Mesenchymal stem cell (in vitro differentiated cells and primary cell): ENCODE results near the gene COLQ.

Experiments used
- DNase-seq: peaks from one replicate; pipeline ENCODE4 v3.0.0-alpha.2; 2013
- H2AFZ ChIP-seq: one replicate; pipeline ENCODE4 v1.6.1; 2013; ENCODE audit warnings: low read depth, mild to moderate bottlenecking, control low read depth, inconsistent platforms, low read length, moderate library complexity
- H2AK5ac ChIP-seq: 2 replicates; pipeline ENCODE4 v1.6.1; 2013; ENCODE audit warnings: low read length, moderate library complexity, mild to moderate bottlenecking, inconsistent platforms; ENCODE audit not compliant: severe bottlenecking
- H2BK120ac ChIP-seq: one replicate; pipeline ENCODE4 v1.6.1; 2013; ENCODE audit warnings: low read depth, mild to moderate bottlenecking, inconsistent platforms, low read length, moderate library complexity
- H2BK12ac ChIP-seq, 2 experiments: one replicate each; pipeline ENCODE4 v1.6.1; 2013; ENCODE audit warnings: inconsistent platforms in 2 of 2, low read length in 2 of 2, mild to moderate bottlenecking in 2 of 2, moderate library complexity in 2 of 2, control low read depth in 1 of 2
- H2BK15ac ChIP-seq: one replicate; pipeline ENCODE4 v1.6.1; 2013; ENCODE audit warnings: mild to moderate bottlenecking, low read depth, inconsistent platforms; ENCODE audit not compliant: poor library complexity, severe bottlenecking
- H2BK5ac ChIP-seq: 2 replicates; pipeline ENCODE4 v1.6.1; 2013; ENCODE audit warnings: low read depth, mild to moderate bottlenecking, low read length, control low read depth, inconsistent platforms; ENCODE audit not compliant: poor library complexity, severe bottlenecking
- H3K14ac ChIP-seq, 2 experiments: one replicate each; pipeline ENCODE4 v1.6.1; 2013; ENCODE audit warnings: inconsistent platforms in 2 of 2, low read length in 2 of 2, control low read depth in 1 of 2, mild to moderate bottlenecking in 1 of 2, moderate library complexity in 1 of 2
- H3K18ac ChIP-seq, 2 experiments: one replicate each; pipeline ENCODE4 v1.6.1; 2013; ENCODE audit warnings: inconsistent platforms in 2 of 2, low read length in 2 of 2, control low read depth in 1 of 2, low read depth in 1 of 2, mild to moderate bottlenecking in 1 of 2
- H3K23ac ChIP-seq, 2 experiments: one replicate each; pipeline ENCODE4 v1.6.1; 2013; ENCODE audit warnings: inconsistent platforms in 2 of 2, low read length in 2 of 2, mild to moderate bottlenecking in 2 of 2, moderate library complexity in 2 of 2, control low read depth in 1 of 2
- H3K27ac ChIP-seq: 2 replicates; pipeline ENCODE4 v1.5.1; 2013; ENCODE audit warnings: mild to moderate bottlenecking, moderate library complexity, low read length, control low read depth, inconsistent platforms; ENCODE audit not compliant: poor library complexity, severe bottlenecking
- H3K27me3 ChIP-seq, 2 experiments: 2 replicates each; pipeline versions ENCODE4 v1.6.1 to v1.7.0; 2013; ENCODE audit warnings: low read length in 2 of 2, mild to moderate bottlenecking in 2 of 2, moderate library complexity in 2 of 2, control low read depth in 1 of 2, inconsistent platforms in 1 of 2; ENCODE audit not compliant: control insufficient read depth in 1 of 2, insufficient read depth in 1 of 2
- H3K36me3 ChIP-seq, 2 experiments: 2 replicates each; pipeline versions ENCODE4 v1.6.1 to v1.7.0; 2013; ENCODE audit warnings: low read length in 2 of 2, control low read depth in 1 of 2, inconsistent platforms in 1 of 2, low read depth in 1 of 2, mild to moderate bottlenecking in 1 of 2; ENCODE audit not compliant: insufficient read depth in 2 of 2, control insufficient read depth in 1 of 2
- H3K4ac ChIP-seq, 2 experiments: one replicate each; pipeline ENCODE4 v1.6.1; 2013; ENCODE audit warnings: inconsistent platforms in 2 of 2, low read length in 2 of 2, mild to moderate bottlenecking in 2 of 2, moderate library complexity in 2 of 2, control low read depth in 1 of 2, low read depth in 1 of 2
- H3K4me1 ChIP-seq: 2 replicates; pipeline ENCODE4 v1.6.1; 2013; ENCODE audit warnings: low read depth, low read length, control low read depth; ENCODE audit not compliant: control insufficient read depth, insufficient read depth
- H3K4me2 ChIP-seq: 2 replicates; pipeline ENCODE4 v1.6.1; 2013; ENCODE audit warnings: low read length, mild to moderate bottlenecking, inconsistent platforms; ENCODE audit not compliant: poor library complexity, severe bottlenecking
- H3K4me3 ChIP-seq, 2 experiments: 2 replicates each; pipeline versions ENCODE4 v1.5.1 to v1.7.0; 2013; ENCODE audit warnings: low read length in 2 of 2, mild to moderate bottlenecking in 2 of 2, control low read depth in 1 of 2, low read depth in 1 of 2; ENCODE audit not compliant: insufficient read depth in 1 of 2
- H3K79me1 ChIP-seq: replicated peaks from 2 replicates; pipeline ENCODE4 v1.6.1; 2013; ENCODE audit warnings: mild to moderate bottlenecking, control low read depth, low read length, inconsistent platforms; ENCODE audit not compliant: poor library complexity, severe bottlenecking
- H3K9ac ChIP-seq: 2 replicates; pipeline ENCODE4 v1.7.0; 2013; ENCODE audit warnings: mild to moderate bottlenecking, low read length, moderate library complexity
- H3K9me3 ChIP-seq: 2 replicates; pipeline ENCODE4 v1.7.0; 2013; ENCODE audit warnings: mild to moderate bottlenecking, low read length; ENCODE audit not compliant: control insufficient read depth
- H4K8ac ChIP-seq: one replicate; pipeline ENCODE4 v1.6.1; 2013; ENCODE audit warnings: inconsistent platforms, mild to moderate bottlenecking, low read length, moderate library complexity
- H4K91ac ChIP-seq: one replicate; pipeline ENCODE4 v1.6.1; 2013; ENCODE audit warnings: mild to moderate bottlenecking, low read length, inconsistent platforms
- WGBS: methylation state at CpG from one replicate; pipeline ENCODE4 v1.1.7; 2013; ENCODE audit warnings: mixed read lengths; 5-methylcytosine and 5-hydroxymethylcytosine counted together

COLQ gene

DNA sequence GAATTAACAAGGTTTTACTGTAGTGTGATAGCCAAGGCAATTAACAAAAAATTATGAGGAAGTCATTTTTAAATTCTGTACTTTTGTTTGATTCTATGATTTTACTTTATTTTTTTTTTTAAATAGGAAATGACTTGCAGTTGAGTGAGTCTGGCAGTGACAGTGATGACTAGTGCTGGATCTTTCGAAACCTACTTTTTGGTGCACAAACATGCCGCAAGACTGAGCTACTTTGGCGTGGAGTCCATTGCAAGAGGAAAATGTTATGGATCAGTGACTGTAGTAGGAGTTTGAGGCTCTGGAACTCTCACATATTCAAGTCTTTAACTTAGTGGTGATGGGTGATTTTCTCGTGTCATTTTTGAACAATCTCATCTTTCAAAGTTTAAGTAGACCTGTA, 82.5 kb downstream of the COLQ start:
- H3K9ac ChIP-seq = peak overlapping the region; percentile 74
- no peak overlapping the region for H3K4me3 ChIP-seq
- H3K18ac ChIP-seq = no peak overlapping the region
- no peak overlapping the region for H3K14ac ChIP-seq
- H3K9me3 ChIP-seq = no peaks in the 10 kb centered on the region
- no peaks in the 10 kb centered on the region for H3K27me3 ChIP-seq
- H3K4ac ChIP-seq = no peak overlapping the region
- H2BK5ac ChIP-seq = no peak overlapping the region
- no peak overlapping the region for H2AK5ac ChIP-seq
- no peak overlapping the region for H4K8ac ChIP-seq
- H3K27ac ChIP-seq = no peak overlapping the region
- no peak overlapping the region for H2BK15ac ChIP-seq
- DNase-seq = peak; percentile 16
- peaks cover 36 to 93% of the 10 kb centered on the region in 2 experiments for H3K36me3 ChIP-seq
- H3K23ac ChIP-seq = no peak overlapping the region
- 95% methylated on average over 3 of the region's 4 CpGs for WGBS
- H2BK12ac ChIP-seq = no peak overlapping the region
- peaks cover 24% of the 10 kb centered on the region for H3K79me1 ChIP-seq
- no peak overlapping the region for H2AFZ ChIP-seq
- no peak overlapping the region for H4K91ac ChIP-seq
- no peak overlapping the region for H3K4me2 ChIP-seq
- no peak overlapping the region for H2BK120ac ChIP-seq
- H3K4me1 ChIP-seq = no peaks in the 10 kb centered on the region

- no peaks in the 10 kb centered on the region for H3K27me3 ChIP-seq
- H3K9ac ChIP-seq = no peak overlapping the region
- H3K4me2 ChIP-seq = no peak overlapping the region
- no peak overlapping the region for H2BK15ac ChIP-seq
- H2BK12ac ChIP-seq = no peak overlapping the region
- DNase-seq = no peak
- no peak overlapping the region for H3K14ac ChIP-seq
- no peak overlapping the region for H3K18ac ChIP-seq
- H4K91ac ChIP-seq = no peak overlapping the region
- H3K23ac ChIP-seq = no peak overlapping the region
- peaks cover 1% of the 10 kb centered on the region for H3K4me1 ChIP-seq
- H4K8ac ChIP-seq = no peak overlapping the region
- H3K27ac ChIP-seq = no peak overlapping the region
- 100% methylated on average over 6 of the region's 6 CpGs for WGBS
- no peak overlapping the region for H2AFZ ChIP-seq
- no peak overlapping the region for H2AK5ac ChIP-seq
- H3K9me3 ChIP-seq = no peaks in the 10 kb centered on the region
- H3K36me3 ChIP-seq = peaks cover 35 to 93% of the 10 kb centered on the region in 2 experiments
- H2BK5ac ChIP-seq = no peak overlapping the region
- no peak overlapping the region for H3K4ac ChIP-seq
- no peak overlapping the region for H2BK120ac ChIP-seq
- H3K79me1 ChIP-seq = peaks cover 31% of the 10 kb centered on the region
- no peak overlapping the region for H3K4me3 ChIP-seq
Measured at GRCh38 chr3:15436246-15436645, 85.3 kb downstream of the COLQ start.

DNA sequence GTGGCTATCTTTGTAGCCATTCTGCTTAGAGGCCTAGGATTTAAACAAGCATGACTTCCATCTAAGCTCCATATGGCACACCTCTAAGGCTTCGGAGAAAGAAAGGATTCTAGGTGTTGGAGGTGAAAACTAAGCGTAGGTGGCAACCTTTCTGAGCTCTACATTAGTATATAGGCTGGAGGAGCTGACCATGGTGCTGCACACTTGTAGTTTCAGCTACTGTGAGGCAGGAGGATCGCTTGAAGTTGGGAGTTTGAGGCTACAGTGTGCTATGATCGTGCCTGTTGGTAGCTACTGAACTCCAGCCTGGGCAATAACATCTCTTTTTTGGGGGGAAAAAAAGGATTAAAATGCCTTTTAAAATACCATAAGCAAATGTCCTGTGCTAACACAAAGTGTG, 86.8 kb downstream of the COLQ start:
- no peaks in the 10 kb centered on the region for H3K9me3 ChIP-seq
- H3K4me1 ChIP-seq = peaks cover 3% of the 10 kb centered on the region
- H4K8ac ChIP-seq = no peak overlapping the region
- no peak overlapping the region for H2BK120ac ChIP-seq
- no peak overlapping the region for H2BK15ac ChIP-seq
- no peak for DNase-seq
- H3K79me1 ChIP-seq = peaks cover 34% of the 10 kb centered on the region
- no peak overlapping the region for H3K23ac ChIP-seq
- H2AFZ ChIP-seq = no peak overlapping the region
- H2BK5ac ChIP-seq = no peak overlapping the region
- H3K4ac ChIP-seq = no peak overlapping the region
- H4K91ac ChIP-seq = no peak overlapping the region
- H2BK12ac ChIP-seq = no peak overlapping the region
- no peak overlapping the region for H3K27ac ChIP-seq
- WGBS = 97% methylated on average over 4 of the region's 4 CpGs
- H3K14ac ChIP-seq = no peak overlapping the region
- no peak overlapping the region for H3K9ac ChIP-seq
- H3K4me2 ChIP-seq = no peak overlapping the region
- no peak overlapping the region for H3K4me3 ChIP-seq
- H3K18ac ChIP-seq = no peak overlapping the region
- H3K27me3 ChIP-seq = no peaks in the 10 kb centered on the region
- H2AK5ac ChIP-seq = no peak overlapping the region
- H3K36me3 ChIP-seq = peaks cover 31 to 88% of the 10 kb centered on the region in 2 experiments

- H3K9ac ChIP-seq = no peak overlapping the region
- no peak for DNase-seq
- no peak overlapping the region for H3K4me3 ChIP-seq
- no peaks in the 10 kb centered on the region for H3K27me3 ChIP-seq
- peaks cover 5% of the 10 kb centered on the region for H3K4me1 ChIP-seq
- no peak overlapping the region for H2AFZ ChIP-seq
- no peak overlapping the region for H3K18ac ChIP-seq
- no peak overlapping the region for H2BK5ac ChIP-seq
- H4K8ac ChIP-seq = no peak overlapping the region
- H3K36me3 ChIP-seq = peaks cover 28 to 80% of the 10 kb centered on the region in 2 experiments
- no peak overlapping the region for H3K4me2 ChIP-seq
- H2BK120ac ChIP-seq = no peak overlapping the region
- no peak overlapping the region for H2BK15ac ChIP-seq
- no peaks in the 10 kb centered on the region for H3K9me3 ChIP-seq
- H2BK12ac ChIP-seq = no peak overlapping the region
- H3K4ac ChIP-seq = no peak overlapping the region
- H3K27ac ChIP-seq = no peak overlapping the region
- H3K23ac ChIP-seq = no peak overlapping the region
- H4K91ac ChIP-seq = no peak overlapping the region
- 98% methylated on average over 1 of the region's 1 CpG for WGBS
- no peak overlapping the region for H3K14ac ChIP-seq
- H2AK5ac ChIP-seq = no peak overlapping the region
- H3K79me1 ChIP-seq = peaks cover 34% of the 10 kb centered on the region
Measured at GRCh38 chr3:15433531-15433930, 88.0 kb downstream of the COLQ start.
